HL-60 (cell line): ENCODE data around the gene PDE4C.

Experiments used
- GABPA ChIP-seq: IDR thresholded peaks from 2 replicates; pipeline ENCODE4 v1.6.1; 2012; ENCODE audit warnings: low read depth
- POLR2AphosphoS5 ChIP-seq: IDR thresholded peaks from 2 replicates; pipeline ENCODE4 v1.6.1; 2012; ENCODE audit warnings: low read depth
- SPI1 ChIP-seq: IDR thresholded peaks from 2 replicates; pipeline ENCODE4 v1.6.1; 2012; ENCODE audit warnings: low read depth, mild to moderate bottlenecking, borderline replicate concordance
- TF ChIP-seq, protein P1 (sequence below): IDR thresholded peaks from one replicate; pipeline ENCODE4 v1.5.1; 2011; ENCODE audit warnings: low read length, control low read depth, inconsistent platforms; ENCODE audit not compliant: insufficient read depth
- TF ChIP-seq, protein P2 (sequence below): IDR thresholded peaks from 2 replicates; pipeline ENCODE4 v1.6.1; 2012; ENCODE audit warnings: low read depth; ENCODE audit not compliant: insufficient replicate concordance

DNA sequence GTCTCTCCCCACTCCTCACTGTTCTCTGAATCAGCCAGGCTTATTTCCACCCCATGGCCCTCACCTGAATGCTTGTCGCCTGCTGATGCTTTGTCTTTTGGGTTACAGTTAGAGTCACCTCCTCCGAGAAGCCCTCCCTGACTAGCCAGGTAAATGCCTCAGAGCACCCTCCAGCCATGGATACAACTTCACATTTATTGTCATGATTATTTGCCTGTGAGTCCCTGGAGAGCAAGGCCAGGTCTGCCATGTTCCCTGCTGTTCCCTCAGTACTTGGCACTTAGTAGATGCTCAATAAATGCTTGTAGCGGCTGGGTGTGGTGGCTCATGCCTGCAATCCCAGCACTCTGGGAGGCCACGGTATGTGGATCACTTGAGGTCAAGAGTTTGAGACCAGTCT, 3.7 kb upstream of the PDE4C start:
- TF ChIP-seq, protein P1, sequence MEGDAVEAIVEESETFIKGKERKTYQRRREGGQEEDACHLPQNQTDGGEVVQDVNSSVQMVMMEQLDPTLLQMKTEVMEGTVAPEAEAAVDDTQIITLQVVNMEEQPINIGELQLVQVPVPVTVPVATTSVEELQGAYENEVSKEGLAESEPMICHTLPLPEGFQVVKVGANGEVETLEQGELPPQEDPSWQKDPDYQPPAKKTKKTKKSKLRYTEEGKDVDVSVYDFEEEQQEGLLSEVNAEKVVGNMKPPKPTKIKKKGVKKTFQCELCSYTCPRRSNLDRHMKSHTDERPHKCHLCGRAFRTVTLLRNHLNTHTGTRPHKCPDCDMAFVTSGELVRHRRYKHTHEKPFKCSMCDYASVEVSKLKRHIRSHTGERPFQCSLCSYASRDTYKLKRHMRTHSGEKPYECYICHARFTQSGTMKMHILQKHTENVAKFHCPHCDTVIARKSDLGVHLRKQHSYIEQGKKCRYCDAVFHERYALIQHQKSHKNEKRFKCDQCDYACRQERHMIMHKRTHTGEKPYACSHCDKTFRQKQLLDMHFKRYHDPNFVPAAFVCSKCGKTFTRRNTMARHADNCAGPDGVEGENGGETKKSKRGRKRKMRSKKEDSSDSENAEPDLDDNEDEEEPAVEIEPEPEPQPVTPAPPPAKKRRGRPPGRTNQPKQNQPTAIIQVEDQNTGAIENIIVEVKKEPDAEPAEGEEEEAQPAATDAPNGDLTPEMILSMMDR = no peak
- no peak for TF ChIP-seq POLR2AphosphoS5
- no peak for TF ChIP-seq SPI1
- TF ChIP-seq, protein P2, sequence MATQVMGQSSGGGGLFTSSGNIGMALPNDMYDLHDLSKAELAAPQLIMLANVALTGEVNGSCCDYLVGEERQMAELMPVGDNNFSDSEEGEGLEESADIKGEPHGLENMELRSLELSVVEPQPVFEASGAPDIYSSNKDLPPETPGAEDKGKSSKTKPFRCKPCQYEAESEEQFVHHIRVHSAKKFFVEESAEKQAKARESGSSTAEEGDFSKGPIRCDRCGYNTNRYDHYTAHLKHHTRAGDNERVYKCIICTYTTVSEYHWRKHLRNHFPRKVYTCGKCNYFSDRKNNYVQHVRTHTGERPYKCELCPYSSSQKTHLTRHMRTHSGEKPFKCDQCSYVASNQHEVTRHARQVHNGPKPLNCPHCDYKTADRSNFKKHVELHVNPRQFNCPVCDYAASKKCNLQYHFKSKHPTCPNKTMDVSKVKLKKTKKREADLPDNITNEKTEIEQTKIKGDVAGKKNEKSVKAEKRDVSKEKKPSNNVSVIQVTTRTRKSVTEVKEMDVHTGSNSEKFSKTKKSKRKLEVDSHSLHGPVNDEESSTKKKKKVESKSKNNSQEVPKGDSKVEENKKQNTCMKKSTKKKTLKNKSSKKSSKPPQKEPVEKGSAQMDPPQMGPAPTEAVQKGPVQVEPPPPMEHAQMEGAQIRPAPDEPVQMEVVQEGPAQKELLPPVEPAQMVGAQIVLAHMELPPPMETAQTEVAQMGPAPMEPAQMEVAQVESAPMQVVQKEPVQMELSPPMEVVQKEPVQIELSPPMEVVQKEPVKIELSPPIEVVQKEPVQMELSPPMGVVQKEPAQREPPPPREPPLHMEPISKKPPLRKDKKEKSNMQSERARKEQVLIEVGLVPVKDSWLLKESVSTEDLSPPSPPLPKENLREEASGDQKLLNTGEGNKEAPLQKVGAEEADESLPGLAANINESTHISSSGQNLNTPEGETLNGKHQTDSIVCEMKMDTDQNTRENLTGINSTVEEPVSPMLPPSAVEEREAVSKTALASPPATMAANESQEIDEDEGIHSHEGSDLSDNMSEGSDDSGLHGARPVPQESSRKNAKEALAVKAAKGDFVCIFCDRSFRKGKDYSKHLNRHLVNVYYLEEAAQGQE = no peak
- TF ChIP-seq GABPA = no peak
